ENCODE measurements around the gene FILIP1L. TPM values are rescaled to one million over a fixed set of nuclear protein-coding genes. Genes with fewer than 3 reads are reported as not detected.

The FILIP1L gene
- total and polyA plus RNA-seq, 2 of the 13 experiments (the other 11 are each of a cell fraction or from before 2014, with no cell fraction given), result 8.1 to 187 TPM

DNA sequence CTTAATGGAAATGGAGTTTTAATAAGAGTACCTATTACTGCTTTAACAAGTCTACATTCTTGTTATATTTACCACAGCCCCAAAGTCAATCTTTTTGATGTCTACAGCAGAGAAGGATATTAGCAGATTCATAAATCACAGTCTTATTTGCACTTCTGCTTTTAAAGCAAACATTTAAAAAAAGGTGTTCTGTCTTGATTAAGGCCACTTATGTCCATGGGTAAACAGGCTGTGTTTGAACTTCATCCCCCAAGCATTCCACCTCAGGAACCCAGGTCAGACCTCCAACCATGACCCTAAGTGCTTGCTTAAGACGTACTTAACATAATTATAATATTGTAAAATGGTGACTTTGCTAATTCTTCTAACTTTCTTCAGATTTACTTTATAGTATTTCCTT, 183.2 kb downstream of the FILIP1L start (continued):
- no peak for TF ChIP-seq ZNF646 (CRISPR knock-in tag; IDR thresholded peaks at IDR 0.05)
- TF ChIP-seq ZFP36 (IDR thresholded peaks at IDR 0.05; ENCODE audit: borderline replicate concordance, low read depth, low read length, partially characterized antibody), result no peak
- peak; percentile 95 for TF ChIP-seq HOXD1 (CRISPR knock-in tag; IDR thresholded peaks at IDR 0.05)
- TF ChIP-seq ZNF609 (CRISPR knock-in tag; IDR thresholded peaks at IDR 0.05; ENCODE audit: borderline replicate concordance), result peak; percentile 96
- TF ChIP-seq, protein P1, sequence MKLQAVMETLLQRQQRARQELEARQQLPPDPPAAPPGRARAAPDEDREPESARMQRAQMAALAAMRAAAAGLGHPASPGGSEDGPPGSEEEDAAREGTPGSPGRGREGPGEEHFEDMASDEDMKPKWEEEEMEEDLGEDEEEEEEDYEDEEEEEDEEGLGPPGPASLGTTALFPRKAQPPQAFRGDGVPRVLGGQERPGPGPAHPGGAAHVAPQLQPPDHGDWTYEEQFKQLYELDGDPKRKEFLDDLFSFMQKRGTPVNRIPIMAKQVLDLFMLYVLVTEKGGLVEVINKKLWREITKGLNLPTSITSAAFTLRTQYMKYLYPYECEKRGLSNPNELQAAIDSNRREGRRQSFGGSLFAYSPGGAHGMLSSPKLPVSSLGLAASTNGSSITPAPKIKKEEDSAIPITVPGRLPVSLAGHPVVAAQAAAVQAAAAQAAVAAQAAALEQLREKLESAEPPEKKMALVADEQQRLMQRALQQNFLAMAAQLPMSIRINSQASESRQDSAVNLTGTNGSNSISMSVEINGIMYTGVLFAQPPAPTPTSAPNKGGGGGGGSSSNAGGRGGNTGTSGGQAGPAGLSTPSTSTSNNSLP (IDR thresholded peaks at IDR 0.05; ENCODE audit: low read depth, low read length), result 0 out of 2 replicates have a peak, but pooled peaks have one; percentile 33
- no peak for TF ChIP-seq MIER2 (CRISPR knock-in tag; IDR thresholded peaks at IDR 0.05)
- TF ChIP-seq, protein P2, sequence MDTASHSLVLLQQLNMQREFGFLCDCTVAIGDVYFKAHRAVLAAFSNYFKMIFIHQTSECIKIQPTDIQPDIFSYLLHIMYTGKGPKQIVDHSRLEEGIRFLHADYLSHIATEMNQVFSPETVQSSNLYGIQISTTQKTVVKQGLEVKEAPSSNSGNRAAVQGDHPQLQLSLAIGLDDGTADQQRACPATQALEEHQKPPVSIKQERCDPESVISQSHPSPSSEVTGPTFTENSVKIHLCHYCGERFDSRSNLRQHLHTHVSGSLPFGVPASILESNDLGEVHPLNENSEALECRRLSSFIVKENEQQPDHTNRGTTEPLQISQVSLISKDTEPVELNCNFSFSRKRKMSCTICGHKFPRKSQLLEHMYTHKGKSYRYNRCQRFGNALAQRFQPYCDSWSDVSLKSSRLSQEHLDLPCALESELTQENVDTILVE (CRISPR knock-in tag; IDR thresholded peaks at IDR 0.05), result 0 out of 2 replicates have a peak, but pooled peaks have one; percentile 61
- TF ChIP-seq, protein P3, sequence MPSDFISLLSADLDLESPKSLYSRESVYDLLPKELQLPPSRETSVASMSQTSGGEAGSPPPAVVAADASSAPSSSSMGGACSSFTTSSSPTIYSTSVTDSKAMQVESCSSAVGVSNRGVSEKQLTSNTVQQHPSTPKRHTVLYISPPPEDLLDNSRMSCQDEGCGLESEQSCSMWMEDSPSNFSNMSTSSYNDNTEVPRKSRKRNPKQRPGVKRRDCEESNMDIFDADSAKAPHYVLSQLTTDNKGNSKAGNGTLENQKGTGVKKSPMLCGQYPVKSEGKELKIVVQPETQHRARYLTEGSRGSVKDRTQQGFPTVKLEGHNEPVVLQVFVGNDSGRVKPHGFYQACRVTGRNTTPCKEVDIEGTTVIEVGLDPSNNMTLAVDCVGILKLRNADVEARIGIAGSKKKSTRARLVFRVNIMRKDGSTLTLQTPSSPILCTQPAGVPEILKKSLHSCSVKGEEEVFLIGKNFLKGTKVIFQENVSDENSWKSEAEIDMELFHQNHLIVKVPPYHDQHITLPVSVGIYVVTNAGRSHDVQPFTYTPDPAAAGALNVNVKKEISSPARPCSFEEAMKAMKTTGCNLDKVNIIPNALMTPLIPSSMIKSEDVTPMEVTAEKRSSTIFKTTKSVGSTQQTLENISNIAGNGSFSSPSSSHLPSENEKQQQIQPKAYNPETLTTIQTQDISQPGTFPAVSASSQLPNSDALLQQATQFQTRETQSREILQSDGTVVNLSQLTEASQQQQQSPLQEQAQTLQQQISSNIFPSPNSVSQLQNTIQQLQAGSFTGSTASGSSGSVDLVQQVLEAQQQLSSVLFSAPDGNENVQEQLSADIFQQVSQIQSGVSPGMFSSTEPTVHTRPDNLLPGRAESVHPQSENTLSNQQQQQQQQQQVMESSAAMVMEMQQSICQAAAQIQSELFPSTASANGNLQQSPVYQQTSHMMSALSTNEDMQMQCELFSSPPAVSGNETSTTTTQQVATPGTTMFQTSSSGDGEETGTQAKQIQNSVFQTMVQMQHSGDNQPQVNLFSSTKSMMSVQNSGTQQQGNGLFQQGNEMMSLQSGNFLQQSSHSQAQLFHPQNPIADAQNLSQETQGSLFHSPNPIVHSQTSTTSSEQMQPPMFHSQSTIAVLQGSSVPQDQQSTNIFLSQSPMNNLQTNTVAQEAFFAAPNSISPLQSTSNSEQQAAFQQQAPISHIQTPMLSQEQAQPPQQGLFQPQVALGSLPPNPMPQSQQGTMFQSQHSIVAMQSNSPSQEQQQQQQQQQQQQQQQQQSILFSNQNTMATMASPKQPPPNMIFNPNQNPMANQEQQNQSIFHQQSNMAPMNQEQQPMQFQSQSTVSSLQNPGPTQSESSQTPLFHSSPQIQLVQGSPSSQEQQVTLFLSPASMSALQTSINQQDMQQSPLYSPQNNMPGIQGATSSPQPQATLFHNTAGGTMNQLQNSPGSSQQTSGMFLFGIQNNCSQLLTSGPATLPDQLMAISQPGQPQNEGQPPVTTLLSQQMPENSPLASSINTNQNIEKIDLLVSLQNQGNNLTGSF (CRISPR knock-in tag; IDR thresholded peaks at IDR 0.05), result no peak

All from HepG2 (cell line).